ENCODE measurements around the gene NUDT6.

GRCh38 chr4:122845760-122846159, 76.6 kb downstream of the NUDT6 start:
- TF ChIP-seq, protein P1, sequence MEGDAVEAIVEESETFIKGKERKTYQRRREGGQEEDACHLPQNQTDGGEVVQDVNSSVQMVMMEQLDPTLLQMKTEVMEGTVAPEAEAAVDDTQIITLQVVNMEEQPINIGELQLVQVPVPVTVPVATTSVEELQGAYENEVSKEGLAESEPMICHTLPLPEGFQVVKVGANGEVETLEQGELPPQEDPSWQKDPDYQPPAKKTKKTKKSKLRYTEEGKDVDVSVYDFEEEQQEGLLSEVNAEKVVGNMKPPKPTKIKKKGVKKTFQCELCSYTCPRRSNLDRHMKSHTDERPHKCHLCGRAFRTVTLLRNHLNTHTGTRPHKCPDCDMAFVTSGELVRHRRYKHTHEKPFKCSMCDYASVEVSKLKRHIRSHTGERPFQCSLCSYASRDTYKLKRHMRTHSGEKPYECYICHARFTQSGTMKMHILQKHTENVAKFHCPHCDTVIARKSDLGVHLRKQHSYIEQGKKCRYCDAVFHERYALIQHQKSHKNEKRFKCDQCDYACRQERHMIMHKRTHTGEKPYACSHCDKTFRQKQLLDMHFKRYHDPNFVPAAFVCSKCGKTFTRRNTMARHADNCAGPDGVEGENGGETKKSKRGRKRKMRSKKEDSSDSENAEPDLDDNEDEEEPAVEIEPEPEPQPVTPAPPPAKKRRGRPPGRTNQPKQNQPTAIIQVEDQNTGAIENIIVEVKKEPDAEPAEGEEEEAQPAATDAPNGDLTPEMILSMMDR (IDR thresholded peaks at IDR 0.05; ENCODE audit: low read length), result no peak
- no peak for TF ChIP-seq EZH2 (IDR thresholded peaks at IDR 0.05; ENCODE audit: borderline replicate concordance, low read length)
